Suprapubic skin (tissue), 3 donors: ENCODE results near the gene MRPL30.

Experiments used
- CTCF ChIP-seq, 2 donors: fragments of 200-600 bp in 1 of 2; fragments of 450-650 bp in 1 of 2; sonication (generic) in 1 of 2; IDR thresholded peaks; one replicate each; pipeline ENCODE4 v1.5.1; 2016 to 2019; ENCODE audit warnings: antibody characterized with exemption in 2 of 2, mild to moderate bottlenecking in 1 of 2, moderate library complexity in 1 of 2
- POLR2A ChIP-seq, 2 donors: fragments of 450-650 bp; IDR thresholded peaks; one replicate each; pipeline ENCODE4 v1.6.1; 2017; ENCODE audit warnings: antibody characterized with exemption in 2 of 2, mild to moderate bottlenecking in 2 of 2, moderate library complexity in 2 of 2

- TF ChIP-seq POLR2A (IDR thresholded peaks at IDR 0.05) (no peak), CTCF (IDR thresholded peaks at IDR 0.05) (no peak)
Observed at GRCh38 chr2:99198103-99198841, 17.3 kb downstream of the MRPL30 start.
